MM.1S (cell line): Measurements from ENCODE around the gene KRTAP9-6.

Experiments used
- EZH2 ChIP-seq: fragments of 300-600 bp; sonication (generic); optimal IDR thresholded peaks from 2 replicates; pipeline ENCODE3; 2017; ENCODE audit warnings: low read depth, mild to moderate bottlenecking, antibody characterized with exemption, low read length, mixed read lengths
- EZH2phosphoT487 ChIP-seq: fragments of 300-600 bp; sonication (generic); IDR thresholded peaks from 2 replicates; pipeline ENCODE4 v1.6.1; 2018; ENCODE audit warnings: antibody characterized with exemption, low read length
- TF ChIP-seq, protein P1 (sequence below): fragments of 300-600 bp; sonication (generic); IDR thresholded peaks from 2 replicates; pipeline ENCODE4 v1.5.1; 2016; ENCODE audit warnings: antibody characterized with exemption, low read length, mixed read lengths

DNA sequence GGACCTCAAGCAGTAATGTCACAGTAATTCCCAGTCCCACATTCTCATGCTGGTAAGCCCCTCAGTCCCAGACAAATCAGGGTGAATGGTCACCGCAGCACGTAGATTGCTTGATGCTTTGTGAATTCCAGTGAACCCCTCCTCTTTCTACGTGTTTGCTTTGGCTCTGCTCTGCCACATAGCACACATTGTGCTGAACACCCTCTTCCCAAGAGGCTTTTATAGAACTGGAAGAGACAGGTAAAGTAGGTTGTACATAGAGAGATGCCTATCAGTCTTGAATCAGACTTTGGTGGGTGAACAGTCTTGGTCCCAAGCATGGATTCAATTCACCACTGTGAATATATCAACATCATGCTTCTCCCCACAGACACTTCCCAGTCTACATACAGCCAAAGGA, 579 bp upstream of the KRTAP9-6 start:
- TF ChIP-seq, protein P1, sequence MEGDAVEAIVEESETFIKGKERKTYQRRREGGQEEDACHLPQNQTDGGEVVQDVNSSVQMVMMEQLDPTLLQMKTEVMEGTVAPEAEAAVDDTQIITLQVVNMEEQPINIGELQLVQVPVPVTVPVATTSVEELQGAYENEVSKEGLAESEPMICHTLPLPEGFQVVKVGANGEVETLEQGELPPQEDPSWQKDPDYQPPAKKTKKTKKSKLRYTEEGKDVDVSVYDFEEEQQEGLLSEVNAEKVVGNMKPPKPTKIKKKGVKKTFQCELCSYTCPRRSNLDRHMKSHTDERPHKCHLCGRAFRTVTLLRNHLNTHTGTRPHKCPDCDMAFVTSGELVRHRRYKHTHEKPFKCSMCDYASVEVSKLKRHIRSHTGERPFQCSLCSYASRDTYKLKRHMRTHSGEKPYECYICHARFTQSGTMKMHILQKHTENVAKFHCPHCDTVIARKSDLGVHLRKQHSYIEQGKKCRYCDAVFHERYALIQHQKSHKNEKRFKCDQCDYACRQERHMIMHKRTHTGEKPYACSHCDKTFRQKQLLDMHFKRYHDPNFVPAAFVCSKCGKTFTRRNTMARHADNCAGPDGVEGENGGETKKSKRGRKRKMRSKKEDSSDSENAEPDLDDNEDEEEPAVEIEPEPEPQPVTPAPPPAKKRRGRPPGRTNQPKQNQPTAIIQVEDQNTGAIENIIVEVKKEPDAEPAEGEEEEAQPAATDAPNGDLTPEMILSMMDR: no peak
- TF ChIP-seq EZH2 (no peak), EZH2phosphoT487 (no peak)
